ENCODE measurements around the gene GNA15.

The GNA15 gene

DNA sequence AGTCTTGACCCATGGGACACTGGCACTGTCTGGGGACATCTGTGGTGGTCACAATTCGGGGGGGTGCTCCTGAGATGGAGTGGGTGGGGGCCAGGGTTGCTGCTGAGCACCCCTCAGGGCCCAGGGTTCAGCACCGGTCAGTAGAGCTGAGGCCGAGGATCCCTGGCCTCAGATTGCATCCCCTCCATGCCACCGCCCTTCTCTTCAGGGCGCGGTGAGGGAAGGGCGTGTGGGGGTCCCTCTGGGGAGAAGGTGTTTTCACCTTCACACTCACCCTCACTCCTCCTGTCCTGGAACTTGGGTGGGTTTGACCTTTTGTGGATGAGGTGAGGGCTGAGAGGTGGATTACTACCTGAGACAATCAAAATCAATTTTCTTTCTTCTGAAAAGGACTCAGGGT lies 28.2 kb upstream of the GNA15 start:
- DNase-seq, result no peak

DNA sequence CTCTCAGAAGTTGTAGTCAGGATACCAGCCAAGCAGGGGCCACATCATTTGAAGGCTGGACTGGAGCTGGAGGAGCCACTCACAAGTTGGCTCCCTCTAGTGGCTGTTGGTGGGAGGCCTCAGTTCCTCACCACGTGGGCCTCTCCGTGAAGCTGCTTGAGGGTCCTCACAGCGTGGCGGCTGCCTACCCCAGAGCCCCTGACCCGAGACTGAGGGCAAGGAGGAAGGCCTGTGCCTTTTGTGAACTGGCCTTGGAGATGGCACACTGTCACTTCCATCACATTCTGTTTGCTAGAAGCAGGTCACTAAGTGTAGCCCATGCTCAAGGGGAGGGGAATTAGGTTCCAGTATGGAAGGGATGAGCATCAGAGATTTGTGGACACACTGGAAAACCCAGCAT lies 27.1 kb upstream of the GNA15 start:
- peak; percentile 57 for DNase-seq

DNA sequence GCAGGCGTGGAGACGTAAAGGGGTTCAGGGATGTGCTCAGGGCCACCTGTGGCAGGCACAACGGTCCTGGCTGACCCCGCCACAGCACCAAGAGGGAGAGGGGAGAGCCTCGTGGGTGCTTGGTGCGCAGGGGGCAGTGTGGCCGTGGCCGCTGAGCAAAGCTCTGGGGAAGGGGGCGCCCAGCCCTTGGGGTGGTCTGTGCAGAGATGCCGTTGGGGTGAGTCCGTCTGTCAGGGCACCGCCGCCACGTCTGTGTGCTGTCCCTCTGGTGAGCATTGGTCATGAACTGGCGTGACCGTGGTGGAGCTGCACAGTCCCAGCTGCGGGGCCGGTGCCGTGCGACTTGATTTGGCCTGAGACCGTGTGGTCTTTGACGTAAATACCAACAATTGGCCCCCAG lies 26.3 kb upstream of the GNA15 start:
- no peak for DNase-seq

DNA sequence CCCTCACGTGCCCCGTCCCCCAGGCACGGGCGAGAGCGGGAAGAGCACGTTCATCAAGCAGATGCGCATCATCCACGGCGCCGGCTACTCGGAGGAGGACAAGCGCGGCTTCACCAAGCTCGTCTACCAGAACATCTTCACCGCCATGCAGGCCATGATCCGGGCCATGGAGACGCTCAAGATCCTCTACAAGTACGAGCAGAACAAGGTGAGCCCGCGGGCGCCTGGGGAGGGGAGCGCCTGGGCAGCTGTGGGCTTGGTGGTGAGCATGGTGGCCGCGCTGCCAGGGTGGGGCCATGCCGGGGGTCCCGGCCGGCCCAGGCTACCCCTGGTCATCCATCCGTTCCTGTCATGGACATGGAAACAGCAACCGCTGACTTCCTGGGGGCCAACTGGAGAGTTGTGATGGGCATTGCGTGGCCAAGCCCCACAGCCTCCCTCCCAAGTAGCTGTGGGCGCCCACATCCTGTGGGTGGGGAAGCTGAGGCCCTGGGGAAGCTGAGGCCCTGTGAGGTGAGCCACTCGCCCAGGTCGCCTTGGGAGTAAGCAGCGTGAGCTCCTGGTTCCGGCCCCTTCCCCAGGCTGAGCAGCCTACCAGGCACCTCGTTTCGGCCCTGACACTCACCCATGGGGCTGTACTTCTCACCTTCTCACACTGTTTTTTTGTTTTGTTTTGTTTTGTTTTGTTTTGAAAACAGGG lies 25.6 kb upstream of the GNA15 start:
- no peak for DNase-seq

DNA sequence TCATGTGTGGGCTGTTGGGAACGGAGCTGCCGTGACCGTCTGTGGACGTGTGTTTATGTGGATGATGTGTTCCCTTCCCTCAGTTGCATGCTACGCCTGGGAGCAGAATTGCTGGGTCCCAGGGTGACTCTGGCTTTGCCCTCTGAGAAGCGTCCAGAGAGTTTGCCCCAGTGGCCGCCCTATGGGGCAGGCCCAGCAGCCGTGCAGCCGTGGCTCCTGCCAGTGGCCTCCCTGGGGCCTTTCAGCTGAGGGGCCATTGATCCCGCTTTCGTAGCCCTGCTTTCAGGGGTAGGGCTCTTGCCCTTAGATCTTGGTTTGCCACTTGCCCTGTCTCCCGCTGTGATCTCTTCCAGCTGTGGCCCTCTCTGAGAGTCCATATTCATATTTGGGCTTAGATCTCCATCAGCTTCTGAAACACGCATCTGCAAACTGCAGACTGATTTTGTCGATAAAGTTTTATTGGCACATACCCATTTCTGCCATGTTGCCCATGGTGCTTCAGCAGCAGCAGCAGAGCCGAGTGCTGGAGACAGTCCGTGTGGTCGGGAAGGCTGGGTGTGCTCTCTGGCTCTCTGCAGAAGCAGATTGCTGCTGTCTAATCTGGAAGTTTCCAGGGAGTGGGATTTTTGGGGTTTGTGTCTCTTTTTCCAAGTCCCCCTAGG lies 24.1 kb upstream of the GNA15 start:
- no peak for DNase-seq

DNA sequence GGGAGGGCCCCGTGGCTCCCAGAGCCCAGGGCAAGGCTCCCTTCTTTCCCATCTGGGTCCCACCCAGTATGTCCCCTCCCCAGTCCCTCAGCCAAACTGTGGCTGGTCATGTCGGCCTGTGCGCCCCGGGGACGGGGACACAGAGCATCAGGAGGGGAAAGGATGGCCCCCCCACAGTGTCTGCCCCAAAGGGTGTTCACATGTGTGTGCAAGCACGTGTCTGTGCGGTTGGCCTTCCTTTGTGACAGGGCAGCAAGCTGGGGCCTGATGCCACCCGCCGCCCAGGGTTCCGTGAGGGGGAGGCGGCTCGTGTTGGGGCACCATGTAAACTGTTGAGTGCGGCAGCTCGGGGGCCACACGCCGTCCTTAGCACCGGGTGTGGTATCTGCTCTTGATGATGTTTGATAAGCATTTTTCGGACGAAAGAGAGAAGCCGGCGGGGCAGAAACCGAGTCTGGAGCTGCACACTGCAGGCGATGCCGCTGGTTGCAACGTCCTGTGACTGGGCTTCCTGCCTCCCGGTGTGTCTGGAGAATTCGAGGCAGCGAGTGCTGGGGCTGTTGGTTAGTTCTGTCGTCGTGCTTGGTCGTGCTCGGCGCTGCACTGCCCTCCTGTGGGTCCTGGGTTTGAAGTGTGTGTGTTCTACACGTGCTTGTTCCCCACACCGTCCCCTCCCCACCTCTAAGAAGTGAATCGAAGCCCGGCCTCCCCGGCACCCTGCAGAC lies 23.3 kb upstream of the GNA15 start:
- no peak for DNase-seq

DNA sequence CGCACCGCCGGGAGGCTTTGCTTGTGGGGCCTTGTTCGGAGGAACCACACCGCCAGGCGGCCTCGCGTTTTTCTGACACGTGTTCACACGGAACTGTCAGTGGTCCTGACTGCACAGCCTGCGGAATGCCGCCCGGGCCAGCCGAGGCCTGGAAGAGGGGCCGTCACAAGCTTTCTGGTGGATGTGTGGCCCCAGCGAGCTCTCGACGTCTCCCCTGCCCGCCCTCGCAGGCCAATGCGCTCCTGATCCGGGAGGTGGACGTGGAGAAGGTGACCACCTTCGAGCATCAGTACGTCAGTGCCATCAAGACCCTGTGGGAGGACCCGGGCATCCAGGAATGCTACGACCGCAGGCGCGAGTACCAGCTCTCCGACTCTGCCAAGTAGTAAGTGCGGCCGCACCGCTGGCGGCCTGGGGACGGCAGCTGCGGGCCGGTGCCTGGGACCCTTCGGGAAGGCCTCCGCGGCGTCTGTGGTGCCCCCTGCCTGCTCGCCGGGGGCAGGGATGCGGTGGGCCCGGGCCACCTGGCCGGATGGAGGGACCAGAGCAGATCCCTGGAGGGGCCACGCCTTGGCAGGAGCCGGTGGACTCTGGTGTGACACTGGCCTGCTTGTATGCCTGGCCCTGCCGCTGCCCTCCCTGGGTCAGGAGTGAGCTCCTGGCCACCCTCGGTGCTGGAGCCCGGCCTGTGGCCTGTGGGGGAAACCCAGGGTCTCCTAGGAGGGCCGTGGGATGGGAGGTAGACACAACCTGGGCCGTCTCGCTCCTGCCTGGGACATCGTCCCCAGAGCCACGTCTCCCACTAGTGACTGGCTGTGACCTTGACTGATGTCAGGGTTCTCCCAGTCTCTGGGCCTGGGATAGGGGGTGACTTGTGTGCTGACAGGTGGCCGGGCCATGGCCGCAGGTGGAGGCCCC lies 22.5 kb upstream of the GNA15 start:
- no peak for DNase-seq

DNA sequence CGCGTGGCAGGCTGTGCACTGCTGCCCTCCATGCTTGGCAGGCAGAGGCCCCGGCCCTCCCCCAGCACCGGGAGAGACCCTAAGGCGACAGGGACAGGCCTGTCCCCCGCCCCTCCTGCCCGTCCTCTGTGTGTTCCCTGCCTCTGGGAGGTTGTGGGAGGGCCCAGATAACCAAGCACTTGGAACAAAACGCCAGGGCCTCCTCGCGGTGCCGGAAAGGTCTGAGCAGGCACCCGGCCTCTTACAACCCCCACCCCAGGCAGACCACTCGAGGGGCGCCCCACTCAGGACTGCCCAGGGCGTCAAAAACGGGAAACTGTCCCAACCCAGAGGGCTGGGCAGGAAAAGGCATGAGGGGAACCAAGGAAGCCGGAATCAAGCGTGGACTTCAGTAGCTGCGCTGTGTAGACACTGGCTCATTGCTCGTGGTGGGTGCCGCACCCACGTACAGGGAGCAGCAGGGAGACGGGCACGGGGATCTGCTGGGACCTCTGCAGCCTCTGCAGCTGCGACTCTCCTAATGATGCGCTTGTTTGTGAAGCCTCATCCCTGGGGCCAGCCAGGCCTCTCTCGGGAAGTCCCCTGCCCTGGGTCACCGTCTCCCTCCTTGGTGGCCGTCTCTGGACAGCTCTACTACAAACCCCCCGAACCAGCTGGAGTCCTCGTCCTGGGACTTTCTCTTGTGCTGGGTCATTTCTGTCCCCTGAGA lies 21.7 kb upstream of the GNA15 start:
- DNase-seq, result no peak

DNA sequence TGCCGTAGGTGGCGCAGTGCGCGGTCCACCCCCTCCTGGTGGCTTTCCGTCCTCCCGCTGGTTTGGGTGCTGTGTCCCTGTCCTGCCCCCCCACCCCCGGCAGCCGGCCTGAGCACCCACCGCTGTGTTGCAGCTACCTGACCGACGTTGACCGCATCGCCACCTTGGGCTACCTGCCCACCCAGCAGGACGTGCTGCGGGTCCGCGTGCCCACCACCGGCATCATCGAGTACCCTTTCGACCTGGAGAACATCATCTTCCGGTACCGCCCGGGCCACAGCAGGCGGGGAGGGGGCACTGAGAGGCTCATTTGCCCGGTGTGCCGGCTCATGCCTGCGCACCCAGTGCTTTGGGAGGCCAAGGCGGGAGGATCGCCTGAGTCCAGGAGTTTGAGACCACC lies 21.0 kb upstream of the GNA15 start:
- no peak for DNase-seq

DNA sequence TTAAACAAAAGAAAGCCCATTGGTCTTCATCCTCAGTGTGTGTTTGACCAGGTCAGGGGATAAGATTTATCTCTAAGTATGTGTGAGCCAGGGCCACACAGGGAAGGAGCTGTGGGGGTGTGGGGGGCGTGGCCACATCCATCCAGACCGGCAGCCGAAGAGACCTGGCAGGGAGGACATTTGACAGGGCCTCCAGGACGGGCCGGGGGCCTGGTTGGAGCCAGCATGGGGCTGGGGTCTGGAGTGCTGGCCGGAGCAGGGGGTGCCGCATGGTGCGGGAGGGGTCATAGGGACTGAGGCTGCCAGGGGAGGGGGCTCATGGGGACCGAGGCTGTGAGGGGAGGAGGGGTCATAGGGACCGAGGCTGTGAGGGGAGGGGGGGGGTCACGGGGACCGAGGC lies 20.4 kb upstream of the GNA15 start:
- no peak for DNase-seq

DNA sequence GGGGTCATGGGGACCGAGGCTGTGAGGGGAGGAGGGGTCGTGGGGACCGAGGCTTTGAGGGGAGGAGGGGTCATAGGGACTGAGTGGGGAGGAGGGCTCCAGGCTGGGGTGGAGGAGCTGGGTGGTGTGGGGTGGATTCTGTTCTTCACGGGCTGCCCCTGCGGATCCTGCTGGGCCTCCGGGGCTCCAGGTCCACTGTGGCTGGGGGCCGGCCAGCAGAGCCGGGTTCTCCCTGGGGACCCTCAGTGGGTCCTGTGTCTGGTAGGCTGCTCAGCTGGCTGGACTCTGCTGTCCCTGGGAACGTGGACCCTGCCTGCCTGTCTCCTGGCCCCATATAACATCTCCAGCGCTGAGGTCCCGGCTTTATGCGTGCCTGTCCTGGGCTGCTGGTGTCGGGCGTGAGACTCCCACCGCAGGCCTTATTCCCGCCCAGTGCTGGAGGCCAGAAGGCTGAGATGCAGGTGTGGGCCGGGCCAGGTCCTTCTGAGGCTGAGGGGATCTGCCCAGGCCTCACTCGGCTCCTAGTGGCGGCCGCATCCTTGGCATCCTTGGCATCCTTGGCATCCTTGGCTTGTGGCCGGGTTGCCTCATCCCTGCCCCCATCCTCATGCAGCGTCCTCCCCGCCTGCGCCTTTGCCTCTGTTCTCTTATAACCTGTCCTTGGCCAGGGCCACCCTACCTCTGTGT lies 19.8 kb upstream of the GNA15 start:
- DNase-seq, result peak; percentile 40

DNA sequence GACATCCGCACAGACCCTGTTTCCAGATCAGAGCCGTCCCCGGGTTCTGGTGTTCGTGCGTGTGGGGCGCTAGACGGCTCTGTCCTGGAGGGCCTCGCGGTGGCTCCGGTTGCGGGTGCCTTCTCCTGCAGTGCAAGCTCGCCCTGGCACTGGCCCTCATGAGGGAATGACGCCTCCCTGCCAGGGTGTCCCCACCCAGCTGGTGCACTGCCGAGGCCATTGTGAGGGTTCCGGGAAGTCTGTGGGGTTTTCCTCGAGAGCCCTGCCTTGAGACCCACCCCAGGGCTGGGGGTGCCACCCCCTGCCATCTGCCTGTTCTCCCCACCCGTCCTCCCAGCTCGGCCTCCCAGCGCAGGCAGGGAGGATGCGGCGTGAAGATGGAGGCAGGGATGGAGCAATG lies 19.2 kb upstream of the GNA15 start:
- DNase-seq, result no peak

DNA sequence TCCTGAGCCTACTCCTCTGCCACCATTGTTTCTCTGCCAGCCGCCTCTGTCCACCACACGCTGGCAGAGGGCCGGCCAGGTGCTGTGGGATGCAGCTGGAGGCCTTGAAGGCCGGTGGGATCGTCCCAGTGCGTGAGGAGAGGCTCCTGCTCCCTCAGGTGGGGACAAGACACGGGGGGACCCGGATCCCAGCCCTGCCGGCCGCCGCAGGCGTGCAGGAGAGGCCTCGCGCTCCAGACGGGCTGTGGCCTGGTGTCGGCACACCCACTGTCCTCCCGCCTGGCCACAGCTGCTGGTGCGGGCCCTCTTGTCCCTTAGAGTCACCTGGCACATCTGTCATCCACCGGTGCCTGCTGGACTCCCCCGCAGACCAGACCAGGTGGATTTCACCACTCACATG lies 18.1 kb upstream of the GNA15 start:
- DNase-seq, result no peak

DNA sequence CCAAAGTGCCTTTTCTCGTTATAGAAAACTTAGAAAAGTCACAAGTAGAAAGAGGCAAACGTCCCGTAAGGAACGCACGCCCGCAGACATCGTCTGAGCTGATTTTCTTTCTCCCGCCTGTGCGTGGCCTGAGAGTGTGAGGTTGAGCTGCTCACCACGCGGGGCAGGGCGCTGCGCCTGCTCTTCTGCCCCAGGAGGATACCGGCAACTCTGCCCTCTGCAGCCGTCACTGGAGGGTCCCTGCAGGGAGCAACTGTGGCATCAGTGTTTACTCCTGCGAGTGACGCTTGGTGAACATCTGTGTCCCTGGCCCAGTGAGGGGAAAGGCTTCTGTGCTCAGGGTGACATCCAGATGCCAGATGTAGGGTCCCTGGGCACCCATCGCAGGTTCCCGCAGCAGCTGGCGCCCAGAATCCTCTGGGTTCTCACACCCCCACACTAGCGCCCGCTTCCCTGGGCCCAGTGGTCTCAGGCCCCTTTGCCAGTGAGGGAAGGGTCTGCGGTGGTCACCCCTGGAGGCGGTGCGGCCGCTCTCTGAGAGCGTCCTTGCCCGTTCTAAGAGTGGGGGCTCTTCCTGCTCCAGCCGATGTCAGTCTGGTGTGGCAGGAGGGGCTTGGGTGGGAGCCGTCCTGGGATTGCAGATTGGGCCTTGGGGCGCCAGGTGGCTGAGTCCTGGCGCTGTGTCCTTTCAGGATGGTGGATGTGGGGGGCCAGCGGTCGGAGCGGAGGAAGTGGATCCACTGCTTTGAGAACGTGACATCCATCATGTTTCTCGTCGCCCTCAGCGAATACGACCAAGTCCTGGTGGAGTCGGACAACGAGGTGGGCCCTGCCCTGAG lies 17.4 kb upstream of the GNA15 start:
- no peak for DNase-seq

DNA sequence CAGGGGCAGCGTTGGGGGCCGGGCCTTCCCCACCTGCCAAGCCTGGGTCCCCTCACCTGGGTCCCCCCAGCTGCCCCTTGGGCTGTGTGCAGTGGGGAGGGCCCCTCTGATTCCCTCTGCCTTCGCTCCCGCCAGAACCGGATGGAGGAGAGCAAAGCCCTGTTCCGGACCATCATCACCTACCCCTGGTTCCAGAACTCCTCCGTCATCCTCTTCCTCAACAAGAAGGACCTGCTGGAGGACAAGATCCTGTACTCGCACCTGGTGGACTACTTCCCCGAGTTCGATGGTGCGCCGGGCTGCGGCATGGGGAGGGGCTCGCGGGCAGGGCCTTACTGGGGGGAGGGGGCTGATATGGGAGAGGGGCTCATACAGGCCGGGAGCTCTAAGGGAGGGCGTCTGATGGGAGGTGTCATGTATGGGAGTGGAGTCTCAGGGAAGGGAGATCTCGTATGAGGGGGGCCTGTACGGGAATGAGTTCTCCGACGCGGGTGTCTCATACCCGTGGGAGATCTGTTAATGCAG lies 16.7 kb upstream of the GNA15 start:
- no peak for DNase-seq

DNA sequence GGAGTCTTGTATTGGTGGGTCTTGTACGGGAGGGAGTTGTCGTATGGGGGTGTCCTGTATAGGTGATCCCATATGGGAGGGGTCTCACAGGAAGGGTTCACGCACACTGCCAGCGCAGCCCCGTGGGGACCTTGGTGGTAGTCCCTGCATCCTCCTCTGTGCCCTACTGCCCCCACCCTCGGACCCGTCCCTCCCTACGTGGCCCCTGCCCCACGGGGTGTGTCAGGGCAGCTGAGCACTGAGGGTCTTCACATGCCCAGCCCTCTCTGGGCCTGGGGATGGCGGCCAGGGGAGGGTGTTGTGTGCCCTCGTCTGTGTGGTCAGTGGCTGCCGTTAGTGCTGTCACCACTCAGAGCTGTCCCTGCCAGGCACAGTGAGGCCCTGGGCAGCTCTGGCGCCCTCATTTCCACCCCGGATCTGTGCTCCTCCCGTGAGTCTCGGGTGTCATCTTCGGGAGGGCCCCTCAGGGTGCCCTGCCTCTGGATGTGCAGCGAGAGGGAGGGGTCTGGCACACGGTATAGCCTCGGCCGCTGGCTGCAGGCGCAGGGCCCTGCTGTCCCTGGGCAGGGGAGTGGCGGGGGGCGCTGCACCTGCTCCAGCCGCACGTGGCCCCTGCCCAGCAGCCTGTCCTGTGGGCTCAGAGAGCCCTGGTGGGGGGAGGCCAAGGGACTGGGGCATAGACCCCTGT lies 16.0 kb upstream of the GNA15 start:
- no peak for DNase-seq

DNA sequence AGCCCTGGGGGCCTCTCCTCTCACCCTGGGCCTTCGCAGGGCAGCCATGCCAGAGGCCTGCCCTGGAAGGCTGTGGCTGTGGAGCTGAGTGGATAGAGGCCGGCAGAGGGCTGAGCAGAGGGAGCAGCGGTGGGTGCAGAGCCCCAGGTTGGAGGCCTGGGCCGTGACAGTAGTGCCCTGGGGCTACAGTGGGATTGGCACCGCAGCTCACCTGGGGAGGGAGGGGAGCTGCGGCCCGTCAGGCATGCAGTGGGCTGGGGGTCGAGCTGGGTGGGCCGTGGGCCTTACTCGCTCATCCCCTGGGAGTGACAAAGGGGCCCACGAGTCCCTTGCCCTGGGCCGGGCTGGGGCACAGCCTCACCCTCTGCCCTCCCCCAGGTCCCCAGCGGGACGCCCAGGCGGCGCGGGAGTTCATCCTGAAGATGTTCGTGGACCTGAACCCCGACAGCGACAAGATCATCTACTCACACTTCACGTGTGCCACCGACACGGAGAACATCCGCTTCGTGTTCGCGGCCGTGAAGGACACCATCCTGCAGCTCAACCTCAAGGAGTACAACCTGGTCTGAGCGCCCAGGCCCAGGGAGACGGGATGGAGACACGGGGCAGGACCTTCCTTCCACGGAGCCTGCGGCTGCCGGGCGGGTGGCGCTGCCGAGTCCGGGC lies 15.1 kb upstream of the GNA15 start:
- no peak for DNase-seq

DNA sequence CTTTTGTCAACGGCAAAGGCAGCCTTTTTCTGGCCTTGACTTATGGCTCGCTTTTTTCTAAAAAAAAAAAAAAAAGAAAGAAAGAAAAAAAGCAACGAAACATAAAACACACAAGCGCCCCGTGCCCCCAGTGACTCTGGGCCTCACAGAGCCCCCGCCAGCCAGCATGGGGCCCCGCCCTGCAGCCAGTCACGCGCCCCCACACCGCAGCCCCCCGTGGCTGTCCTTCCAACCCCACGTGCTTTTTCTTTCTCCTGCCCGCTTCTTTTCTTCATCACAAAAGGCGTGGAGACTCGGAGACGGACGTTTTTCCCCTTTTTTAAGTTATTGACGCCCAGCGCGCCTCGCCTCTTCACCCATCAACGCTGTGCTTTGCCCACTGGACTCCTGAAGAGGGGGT lies 14.4 kb upstream of the GNA15 start:
- DNase-seq, result no peak

DNA sequence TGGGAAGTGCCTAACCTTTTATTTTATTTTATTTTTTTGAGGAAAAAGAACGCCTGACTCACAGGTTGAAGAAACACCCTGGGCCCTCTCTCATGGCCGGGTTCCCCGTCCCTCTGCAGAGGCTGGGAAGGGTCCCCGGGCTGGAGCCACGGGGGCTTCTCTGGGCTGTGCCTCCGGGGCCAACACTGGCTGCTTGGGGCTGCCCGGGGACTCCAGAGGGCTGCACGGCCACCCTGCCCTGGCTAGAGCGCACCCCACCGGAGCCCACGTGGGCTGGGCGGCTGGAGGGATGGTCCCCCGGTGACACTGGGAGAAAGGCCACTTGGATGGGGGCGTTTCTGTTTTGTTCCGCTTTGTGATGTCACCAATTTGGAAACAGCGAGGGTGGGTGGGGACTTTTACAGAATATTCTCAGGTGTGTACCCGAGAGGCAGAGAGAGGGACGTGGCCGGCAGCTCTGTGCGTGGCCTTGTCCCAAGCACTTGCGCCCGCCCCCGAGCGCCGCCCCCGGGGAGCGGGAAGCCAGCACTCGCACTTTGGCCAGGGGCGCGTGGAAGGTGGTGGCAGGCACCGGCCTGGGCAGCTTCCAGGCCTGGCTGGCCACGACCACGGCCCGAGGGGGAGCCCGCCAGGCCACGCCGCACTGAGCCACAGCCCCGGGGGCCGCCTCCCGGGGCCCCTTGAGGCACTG lies 13.9 kb upstream of the GNA15 start:
- DNase-seq, result no peak

Measured in fibroblast of skin of scalp (primary cell).